Activated B cell treated with CpG ODN at 0.5 μM for 24 hours (primary cell): Measurements from ENCODE around the gene STK24. TPM values are rescaled to one million over a fixed set of nuclear protein-coding genes. Genes with fewer than 3 reads are reported as not detected.

Experiments used
- ATAC-seq: fragments of 200-7000 bp; cut with Tn5 transposase; one replicate; pipeline ENCODE4 v1.10.0; 2021; ENCODE audit warnings: low read depth, mild to moderate bottlenecking, moderate library complexity
- CTCF ChIA-PET: fragments of 350-600 bp; sonication (Branson Sonifier 250); formaldehyde crosslinking; loops from one replicate; lab custom pipeline; 2021; ENCODE audit warnings: antibody characterized with exemption; lab: Charles Lee
- POLR2A ChIA-PET: fragments of 350-600 bp; sonication (Branson Sonifier 250); formaldehyde crosslinking; loops from one replicate; lab custom pipeline; 2021; ENCODE audit warnings: antibody characterized with exemption; lab: Charles Lee
- DNase-seq: peaks from one replicate; pipeline ENCODE4 v3.0.0; 2022
- H3K27ac Mint-ChIP-seq: one replicate; pipeline ENCODE4 v1.8.0; 2020; ENCODE audit warnings: mixed read lengths
- H3K27me3 Mint-ChIP-seq: one replicate; pipeline ENCODE4 v1.8.0; 2021; ENCODE audit warnings: mixed read lengths
- H3K36me3 Mint-ChIP-seq: one replicate; pipeline ENCODE4 v1.8.0; 2021; ENCODE audit warnings: low read depth, mixed read lengths
- H3K4me1 Mint-ChIP-seq: one replicate; pipeline ENCODE4 v1.8.0; 2021; ENCODE audit warnings: mixed read lengths
- H3K4me3 Mint-ChIP-seq: one replicate; pipeline ENCODE4 v1.8.0; 2020; ENCODE audit warnings: mild to moderate bottlenecking, mixed read lengths
- H3K9me3 Mint-ChIP-seq: one replicate; pipeline ENCODE4 v1.8.0; 2020; ENCODE audit warnings: mixed read lengths
- intact Hi-C: fragments of 100-400 bp; cut with micrococcal nuclease; formaldehyde crosslinking; loops from one replicate; pipeline ENCODE4 v1.15.1; 2024
- total RNA-seq: library from RNA; stranded (reverse); gene quantifications from 2 replicates; pipeline ENCODE4 v1.2.3, GENCODE V29; 2022
- TF ChIP-seq, protein P1 (sequence below): fragments of 200-600 bp; IDR thresholded peaks from one replicate; pipeline ENCODE4 v1.8.0; 2022; ENCODE audit warnings: antibody characterized with exemption, mild to moderate bottlenecking

The STK24 gene
- total RNA-seq, 1 donor from 2014 or later: 84.8 TPM

DNA sequence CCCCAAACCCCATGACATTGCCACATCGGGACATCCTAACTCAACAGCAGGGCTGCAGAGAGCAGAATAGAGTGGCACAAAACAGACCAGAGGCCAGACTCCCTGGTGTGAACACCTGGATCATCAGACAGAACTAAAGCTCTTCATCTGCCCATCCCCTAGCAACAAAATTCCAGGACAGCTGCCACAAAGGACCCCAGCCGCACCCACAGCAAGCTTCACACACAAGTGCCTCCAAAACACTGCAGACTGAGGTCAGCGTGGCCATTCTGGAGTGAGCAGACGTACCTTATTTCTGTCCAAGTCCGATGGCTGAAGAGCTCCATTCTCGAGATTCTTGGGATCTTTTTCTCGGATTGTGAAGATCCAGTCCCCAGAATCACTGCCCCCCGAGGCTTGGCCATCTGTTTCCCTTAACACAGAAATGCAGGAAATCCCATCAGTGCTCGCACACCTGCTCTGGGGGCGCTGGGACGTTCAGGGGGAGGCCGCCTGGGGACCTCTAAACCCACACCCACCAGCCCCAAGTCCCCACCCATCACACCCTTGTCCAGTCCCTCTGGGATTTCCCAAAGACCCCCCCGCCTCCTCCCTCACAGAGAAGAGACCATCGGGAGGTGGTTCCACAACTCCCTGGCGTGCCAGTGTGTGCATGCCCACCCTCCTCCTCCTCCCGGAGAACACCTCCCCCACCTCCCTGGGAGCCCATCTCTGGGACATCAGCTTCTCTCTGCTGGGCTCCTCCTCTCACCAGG is 115.2 kb downstream of the STK24 start:
- H3K9me3 Mint-ChIP-seq: no peaks in the 10 kb centered on the region
- H3K4me1 Mint-ChIP-seq: no peaks in the 10 kb centered on the region
- ChIA-PET CTCF (interaction anchor here (1.3 kb wide), 1 partner anchor 16 kb away, joined by 5 read pairs; no protein-coding TSS in a partner anchor), POLR2A (interaction anchor here (0.6 kb wide), 1 partner anchor 48 kb away, joined by 3 read pairs; no protein-coding TSS in a partner anchor)
- no peaks in the 10 kb centered on the region for H3K27me3 Mint-ChIP-seq
- TF ChIP-seq, protein P1, sequence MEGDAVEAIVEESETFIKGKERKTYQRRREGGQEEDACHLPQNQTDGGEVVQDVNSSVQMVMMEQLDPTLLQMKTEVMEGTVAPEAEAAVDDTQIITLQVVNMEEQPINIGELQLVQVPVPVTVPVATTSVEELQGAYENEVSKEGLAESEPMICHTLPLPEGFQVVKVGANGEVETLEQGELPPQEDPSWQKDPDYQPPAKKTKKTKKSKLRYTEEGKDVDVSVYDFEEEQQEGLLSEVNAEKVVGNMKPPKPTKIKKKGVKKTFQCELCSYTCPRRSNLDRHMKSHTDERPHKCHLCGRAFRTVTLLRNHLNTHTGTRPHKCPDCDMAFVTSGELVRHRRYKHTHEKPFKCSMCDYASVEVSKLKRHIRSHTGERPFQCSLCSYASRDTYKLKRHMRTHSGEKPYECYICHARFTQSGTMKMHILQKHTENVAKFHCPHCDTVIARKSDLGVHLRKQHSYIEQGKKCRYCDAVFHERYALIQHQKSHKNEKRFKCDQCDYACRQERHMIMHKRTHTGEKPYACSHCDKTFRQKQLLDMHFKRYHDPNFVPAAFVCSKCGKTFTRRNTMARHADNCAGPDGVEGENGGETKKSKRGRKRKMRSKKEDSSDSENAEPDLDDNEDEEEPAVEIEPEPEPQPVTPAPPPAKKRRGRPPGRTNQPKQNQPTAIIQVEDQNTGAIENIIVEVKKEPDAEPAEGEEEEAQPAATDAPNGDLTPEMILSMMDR: no peak
- no peak overlapping the region for H3K4me3 Mint-ChIP-seq
- DNase-seq: no peak
- H3K27ac Mint-ChIP-seq: no peak overlapping the region
- no peak for ATAC-seq
- intact Hi-C loops: no loop called here
- H3K36me3 Mint-ChIP-seq: peaks cover 86% of the 10 kb centered on the region

DNA sequence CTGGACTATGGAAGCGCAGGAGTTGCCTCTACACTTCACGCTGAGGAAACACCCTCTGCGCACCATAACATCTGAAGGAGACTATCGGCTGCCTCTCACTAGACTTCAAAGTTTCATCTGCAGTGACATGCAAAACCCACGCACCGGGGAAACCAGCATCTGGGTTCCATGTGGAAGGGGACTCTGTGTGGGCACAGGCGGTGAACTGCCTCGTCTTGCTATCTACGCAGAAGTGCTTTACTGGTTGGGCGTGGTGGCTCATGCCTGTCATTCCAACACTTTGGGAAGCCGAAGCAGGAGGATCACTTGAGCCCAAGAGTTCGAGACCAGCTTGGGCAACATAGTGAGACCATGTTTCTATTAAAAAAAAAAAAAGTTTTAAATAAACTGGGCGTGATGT is 116.4 kb downstream of the STK24 start:
- no peaks in the 10 kb centered on the region for H3K9me3 Mint-ChIP-seq
- TF ChIP-seq, protein P1: no peak
- ChIA-PET POLR2A (no interaction called here), CTCF (no interaction called here)
- ATAC-seq: no peak
- H3K4me1 Mint-ChIP-seq: no peaks in the 10 kb centered on the region
- intact Hi-C loops: no loop called here
- DNase-seq: no peak
- no peak overlapping the region for H3K27ac Mint-ChIP-seq
- H3K27me3 Mint-ChIP-seq: no peaks in the 10 kb centered on the region
- peaks cover 86% of the 10 kb centered on the region for H3K36me3 Mint-ChIP-seq
- H3K4me3 Mint-ChIP-seq: no peak overlapping the region

DNA sequence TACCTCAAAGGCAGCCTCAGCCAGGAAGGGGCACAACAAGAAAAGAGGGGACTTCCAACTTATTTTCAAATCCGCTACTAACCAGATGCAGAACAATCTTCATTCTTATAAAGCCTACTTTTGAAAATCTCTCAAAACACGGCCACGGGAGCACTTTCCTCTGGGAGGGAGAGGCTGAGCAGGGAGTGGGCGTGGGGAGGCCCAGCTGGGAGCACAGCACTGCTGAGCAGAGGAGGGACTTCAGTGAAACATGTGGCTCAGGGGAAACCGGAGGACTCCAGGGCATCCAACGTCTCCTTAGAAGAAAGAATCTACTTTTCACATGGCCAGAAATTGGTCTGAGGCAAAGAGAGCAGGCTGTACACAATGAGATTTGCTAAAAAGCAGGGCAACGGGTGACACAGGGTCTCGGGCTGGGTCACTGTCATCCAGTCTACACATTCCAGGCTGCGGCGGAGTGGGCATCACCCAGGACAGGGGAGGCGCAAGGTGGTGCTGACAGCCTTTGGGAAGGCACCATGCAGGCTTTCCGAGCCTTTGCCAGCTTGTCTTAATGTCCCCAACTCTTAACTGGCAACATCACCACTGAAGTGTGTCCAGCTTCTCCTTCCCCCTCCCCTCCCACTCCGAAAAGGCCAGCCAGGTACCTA is 117.1 kb downstream of the STK24 start:
- H3K36me3 Mint-ChIP-seq: peaks cover 86% of the 10 kb centered on the region
- no peak overlapping the region for H3K4me3 Mint-ChIP-seq
- H3K4me1 Mint-ChIP-seq: no peaks in the 10 kb centered on the region
- intact Hi-C loops: no loop called here
- ATAC-seq (no peak), DNase-seq (no peak)
- ChIA-PET CTCF (no interaction called here), POLR2A (no interaction called here)
- TF ChIP-seq, protein P1: no peak
- no peaks in the 10 kb centered on the region for H3K27me3 Mint-ChIP-seq
- no peaks in the 10 kb centered on the region for H3K9me3 Mint-ChIP-seq
- H3K27ac Mint-ChIP-seq: no peak overlapping the region

DNA sequence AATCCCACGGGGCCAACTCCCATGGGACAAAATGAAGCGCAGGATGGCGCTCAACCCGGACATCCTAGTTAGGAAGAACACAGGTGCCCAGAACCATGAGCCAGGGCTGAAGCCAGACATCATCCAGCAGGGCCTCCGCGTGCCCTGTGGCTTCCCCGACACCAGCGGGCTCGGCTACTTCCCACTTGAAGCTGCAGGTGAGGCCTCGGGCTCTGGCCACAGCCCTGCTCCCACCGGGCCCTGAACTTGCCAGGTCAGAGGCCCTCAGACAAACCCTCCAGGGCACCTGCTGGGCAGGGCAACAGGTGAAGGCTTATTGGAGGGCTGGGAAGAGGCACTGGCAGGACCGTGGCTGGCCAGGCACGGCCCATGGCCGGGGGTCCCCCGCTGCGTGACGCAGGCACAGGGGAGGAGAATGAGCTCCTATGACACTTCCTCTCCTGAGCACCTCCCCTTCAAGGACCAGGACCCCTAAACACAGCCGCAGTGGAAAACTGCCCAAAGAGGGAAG is 117.7 kb downstream of the STK24 start:
- Mint-ChIP-seq H3K4me1 (no peaks in the 10 kb centered on the region), H3K27ac (no peak overlapping the region), H3K4me3 (no peak overlapping the region), H3K27me3 (no peaks in the 10 kb centered on the region), H3K9me3 (no peaks in the 10 kb centered on the region), H3K36me3 (peaks cover 91% of the 10 kb centered on the region)
- POLR2A ChIA-PET: no interaction called here
- CTCF ChIA-PET: no interaction called here
- TF ChIP-seq, protein P1: no peak
- ATAC-seq (no peak), DNase-seq (no peak)
- intact Hi-C loops: no loop called here

DNA sequence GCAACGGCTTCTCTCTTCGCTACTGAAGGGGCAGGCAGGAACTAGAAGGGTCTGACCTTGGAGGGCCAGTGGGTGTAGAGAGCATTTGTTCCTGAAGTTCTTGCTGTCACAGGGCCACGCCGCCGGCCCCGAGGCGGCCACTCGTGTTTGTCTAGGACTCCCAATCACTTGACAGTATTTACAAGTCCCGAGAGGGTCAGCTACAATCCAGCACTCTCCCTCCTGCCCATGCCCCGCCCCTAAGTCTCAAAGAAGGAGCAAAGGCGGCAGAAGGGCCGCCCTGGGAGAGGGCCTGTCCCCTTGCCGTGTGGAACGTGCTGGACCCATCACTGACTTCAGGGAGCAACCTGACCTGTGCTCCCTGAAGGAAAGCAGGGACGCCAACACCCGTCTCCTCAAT is 118.5 kb downstream of the STK24 start:
- H3K4me3 Mint-ChIP-seq: no peak overlapping the region
- POLR2A ChIA-PET: no interaction called here
- H3K4me1 Mint-ChIP-seq: no peaks in the 10 kb centered on the region
- DNase-seq (no peak), ATAC-seq (no peak)
- intact Hi-C loops: no loop called here
- H3K27me3 Mint-ChIP-seq: no peaks in the 10 kb centered on the region
- CTCF ChIA-PET: no interaction called here
- H3K9me3 Mint-ChIP-seq: no peaks in the 10 kb centered on the region
- H3K27ac Mint-ChIP-seq: no peak overlapping the region
- H3K36me3 Mint-ChIP-seq: peaks cover 92% of the 10 kb centered on the region
- TF ChIP-seq, protein P1: no peak
